SK-N-MC (cell line): ENCODE data around the gene CACNA2D1.

Experiments used
- DNase-seq: peaks from one replicate; pipeline ENCODE4 v3.0.0-alpha.2; 2011; ENCODE audit warnings: low read depth, low spot score
- H3K27ac ChIP-seq: fragments of 200-600 bp; sonication (generic); 2 replicates; pipeline ENCODE4 v1.5.1; 2016; ENCODE audit warnings: mixed run types
- H3K36me3 ChIP-seq: fragments of 200-600 bp; sonication (generic); 2 replicates; pipeline ENCODE4 v1.6.1; 2017; ENCODE audit warnings: antibody characterized with exemption, low read length, mixed read lengths; ENCODE audit not compliant: insufficient read depth
- H3K4me3 ChIP-seq: fragments of 200-600 bp; sonication (generic); 2 replicates; pipeline ENCODE4 v1.5.1; 2016
- H3K9ac ChIP-seq: fragments of 200-600 bp; sonication (generic); 2 replicates; pipeline ENCODE4 v1.8.0; 2017; ENCODE audit warnings: mixed run types, mixed read lengths; ENCODE audit not compliant: insufficient read length
- H3K9me3 ChIP-seq: fragments of 200-600 bp; sonication (generic); 2 replicates; pipeline ENCODE4 v1.6.1; 2017; ENCODE audit warnings: low read depth, mild to moderate bottlenecking, antibody characterized with exemption, low read length, moderate library complexity, mixed read lengths
- EZH2 ChIP-seq: fragments of 200-600 bp; sonication (generic); IDR thresholded peaks from one replicate; pipeline ENCODE4 v1.6.1; 2017; ENCODE audit warnings: antibody characterized with exemption
- FOXP2 ChIP-seq: optimal IDR thresholded peaks from 2 replicates; pipeline ENCODE3; 2011; ENCODE audit warnings: mild to moderate bottlenecking, moderate library complexity; ENCODE audit not compliant: insufficient read depth; ENCODE audit errors: extremely low read length, control extremely low read depth
- POLR2AphosphoS5 ChIP-seq: IDR thresholded peaks from 2 replicates; pipeline ENCODE4 v1.6.1; 2012; ENCODE audit warnings: mild to moderate bottlenecking, low read depth, low read length, borderline replicate concordance

CACNA2D1 gene

GRCh38 chr7:82375129-82375528, 68.4 kb downstream of the CACNA2D1 start:
- no peaks in the 10 kb centered on the region for H3K36me3 ChIP-seq
- H3K27ac ChIP-seq, result no peak overlapping the region
- no peaks in the 10 kb centered on the region for H3K9me3 ChIP-seq
- no peak for DNase-seq
- H3K9ac ChIP-seq, result no peak overlapping the region
- no peak overlapping the region for H3K4me3 ChIP-seq
- TF ChIP-seq FOXP2 (no peak), POLR2AphosphoS5 (no peak), EZH2 (no peak)

DNA sequence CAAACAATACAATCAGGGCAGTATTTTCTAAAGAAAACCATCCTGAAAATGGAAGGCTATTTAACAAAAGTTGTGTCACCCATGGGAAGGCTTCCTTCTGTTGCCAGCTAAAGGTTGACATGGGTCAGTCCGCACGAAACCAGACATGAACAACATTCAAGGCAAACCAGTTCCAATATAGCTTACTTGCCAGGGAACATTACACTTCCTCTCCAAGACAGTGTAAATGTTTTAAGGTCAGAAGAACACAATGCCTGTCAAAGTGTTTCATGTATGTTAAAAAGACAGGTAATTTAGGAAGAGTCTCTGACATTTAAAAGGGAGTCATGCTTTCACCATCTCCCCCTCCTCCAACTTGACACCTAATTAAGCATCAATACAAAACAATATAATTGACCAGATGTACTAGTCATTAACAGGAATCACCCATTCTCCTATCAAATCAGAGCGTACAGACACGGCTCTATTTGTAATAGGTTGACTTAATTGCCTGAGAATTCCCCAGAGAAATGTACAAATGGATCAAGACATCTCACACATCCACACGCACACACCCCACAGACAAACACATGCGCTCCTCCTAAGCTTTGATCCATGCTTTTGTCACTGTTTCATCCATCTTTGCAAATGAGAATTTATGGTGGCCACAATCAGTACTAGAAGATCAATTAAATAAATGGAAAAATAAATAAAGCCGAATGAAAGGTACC, 69.5 kb downstream of the CACNA2D1 start:
- no peak overlapping the region for H3K9ac ChIP-seq
- TF ChIP-seq POLR2AphosphoS5 (no peak), FOXP2 (no peak), EZH2 (no peak)
- no peaks in the 10 kb centered on the region for H3K36me3 ChIP-seq
- no peak overlapping the region for H3K27ac ChIP-seq
- H3K4me3 ChIP-seq, result no peak overlapping the region
- no peaks in the 10 kb centered on the region for H3K9me3 ChIP-seq
- DNase-seq, result no peak

GRCh38 chr7:82364671-82365070, 78.9 kb downstream of the CACNA2D1 start:
- Histone ChIP-seq H3K27ac (no peak overlapping the region), H3K9me3 (no peaks in the 10 kb centered on the region), H3K36me3 (no peaks in the 10 kb centered on the region), H3K9ac (no peak overlapping the region), H3K4me3 (no peak overlapping the region)
- DNase-seq, result no peak
- no peak for TF ChIP-seq EZH2
- no peak for TF ChIP-seq FOXP2
- no peak for TF ChIP-seq POLR2AphosphoS5

DNA sequence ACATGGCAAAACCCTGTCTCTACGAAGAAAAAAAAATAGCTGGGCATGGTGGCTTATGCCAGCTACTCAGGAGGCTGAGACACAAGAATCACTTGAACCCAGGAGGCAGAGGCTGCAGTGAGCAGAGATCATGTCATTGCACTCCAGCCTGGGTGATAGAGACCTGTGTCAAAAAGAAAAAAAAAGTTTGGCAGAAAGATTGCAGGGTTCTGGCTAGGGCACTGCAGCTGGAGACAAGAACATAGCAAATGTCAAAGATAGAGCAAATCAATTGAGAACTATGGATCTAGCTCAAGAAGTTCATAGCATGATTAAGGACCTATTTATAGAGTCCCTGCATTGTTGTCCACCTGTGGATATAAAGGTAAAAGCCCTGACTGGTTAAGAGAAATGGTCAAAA, 79.5 kb downstream of the CACNA2D1 start:
- Histone ChIP-seq H3K36me3 (no peaks in the 10 kb centered on the region), H3K27ac (no peak overlapping the region), H3K9ac (no peak overlapping the region), H3K9me3 (no peaks in the 10 kb centered on the region), H3K4me3 (no peak overlapping the region)
- no peak for DNase-seq
- TF ChIP-seq POLR2AphosphoS5, result no peak
- no peak for TF ChIP-seq FOXP2
- no peak for TF ChIP-seq EZH2

DNA sequence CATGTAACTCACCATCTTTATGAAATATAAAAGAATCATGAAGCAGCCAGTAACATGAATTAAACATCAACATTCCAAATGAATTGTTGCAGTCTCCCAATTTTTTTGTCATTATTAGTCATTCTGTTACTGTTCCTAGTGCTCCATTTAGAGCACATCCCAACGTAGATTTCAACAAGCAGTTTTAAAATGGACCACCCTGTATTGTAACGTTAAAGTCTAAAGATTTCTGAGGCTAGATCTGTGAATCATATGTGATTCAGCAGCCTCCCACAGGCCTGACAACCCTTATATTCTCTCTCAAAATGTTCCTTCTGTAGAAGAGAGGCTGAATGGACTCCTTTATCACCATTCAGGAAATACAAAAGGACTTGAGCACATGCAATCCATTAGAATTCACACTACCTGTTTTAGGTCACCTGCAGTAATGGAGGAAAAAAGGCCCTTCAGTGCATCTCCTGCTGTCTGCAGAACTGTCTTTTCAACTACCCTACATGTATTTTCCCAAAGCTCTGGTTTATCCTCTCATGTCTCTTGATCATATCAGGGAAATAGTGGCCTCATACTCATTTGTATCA, 81.4 kb downstream of the CACNA2D1 start:
- peak overlapping the region; percentile 15; the same call in 1 of the 2 replicates for H3K27ac ChIP-seq

DNA sequence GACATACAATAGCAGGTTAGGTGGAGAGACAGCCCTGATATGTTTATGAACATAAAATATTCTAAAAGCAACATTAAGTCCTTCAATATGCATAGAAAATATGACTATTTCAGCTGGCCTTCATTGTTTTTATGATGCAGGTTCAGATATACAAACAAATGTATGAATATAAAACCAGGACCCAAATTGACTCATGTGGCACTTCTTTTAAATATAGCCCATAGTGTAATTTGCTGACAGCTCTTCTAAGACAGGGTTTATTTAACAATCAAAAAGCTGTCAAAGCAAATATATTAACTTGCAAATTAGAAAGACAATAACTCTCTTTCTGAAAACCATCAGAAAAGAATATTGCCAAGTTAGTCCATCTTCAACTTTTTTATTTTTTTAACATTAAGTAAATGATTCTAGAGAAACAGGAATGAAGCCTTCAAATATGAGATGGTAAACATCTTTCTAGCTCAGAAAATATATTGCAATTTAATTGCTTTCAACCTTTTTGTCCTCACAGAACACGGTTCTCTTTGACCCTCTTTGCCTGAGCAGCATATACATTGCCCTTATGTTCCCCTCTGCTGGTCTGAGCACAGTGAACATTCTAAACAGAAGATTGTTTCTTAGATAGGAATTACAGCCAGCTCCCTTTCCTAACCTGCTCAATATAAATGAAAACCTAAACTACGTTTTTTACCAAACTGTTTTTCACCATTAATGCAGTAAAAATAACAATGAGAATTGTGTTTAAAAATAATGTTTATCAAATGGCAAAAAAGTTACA, 82.8 kb downstream of the CACNA2D1 start:
- no peak overlapping the region for H3K4me3 ChIP-seq
- no peak overlapping the region for H3K9ac ChIP-seq
- H3K9me3 ChIP-seq, result no peaks in the 10 kb centered on the region
- no peak overlapping the region for H3K27ac ChIP-seq
- H3K36me3 ChIP-seq, result no peaks in the 10 kb centered on the region
- no peak for DNase-seq
- TF ChIP-seq POLR2AphosphoS5 (no peak), EZH2 (no peak), FOXP2 (no peak)

More for the DNA sequence above, 81.4 kb downstream of the CACNA2D1 start:
- H3K9ac ChIP-seq, result no peak overlapping the region
- DNase-seq, result no peak
- no peaks in the 10 kb centered on the region for H3K9me3 ChIP-seq
- H3K4me3 ChIP-seq, result no peak overlapping the region
- no peaks in the 10 kb centered on the region for H3K36me3 ChIP-seq
- TF ChIP-seq POLR2AphosphoS5 (no peak), EZH2 (no peak), FOXP2 (no peak)

DNA sequence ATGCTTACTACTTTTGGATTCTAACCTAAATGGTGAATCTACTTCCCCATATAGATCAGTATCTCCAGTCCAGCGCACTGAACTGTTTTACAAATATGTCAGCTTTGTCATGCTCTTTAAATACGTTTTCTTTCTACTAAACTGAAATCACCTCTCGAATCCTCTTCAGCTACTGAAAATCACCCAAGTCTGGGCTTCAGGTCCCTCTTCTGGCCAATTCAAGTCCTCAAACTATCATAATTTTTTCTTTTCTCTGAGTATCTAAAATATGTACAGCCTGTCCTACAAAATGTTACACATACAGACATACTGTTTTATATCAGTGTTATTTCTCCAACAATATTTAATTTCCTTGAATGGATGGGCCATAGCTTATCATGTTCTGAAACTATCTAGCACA, 84.2 kb downstream of the CACNA2D1 start:
- DNase-seq, result no peak
- no peak overlapping the region for H3K27ac ChIP-seq
- H3K9ac ChIP-seq, result no peak overlapping the region
- no peaks in the 10 kb centered on the region for H3K36me3 ChIP-seq
- no peak overlapping the region for H3K4me3 ChIP-seq
- no peak for TF ChIP-seq EZH2
- TF ChIP-seq FOXP2, result no peak
- no peak for TF ChIP-seq POLR2AphosphoS5
- no peaks in the 10 kb centered on the region for H3K9me3 ChIP-seq

DNA sequence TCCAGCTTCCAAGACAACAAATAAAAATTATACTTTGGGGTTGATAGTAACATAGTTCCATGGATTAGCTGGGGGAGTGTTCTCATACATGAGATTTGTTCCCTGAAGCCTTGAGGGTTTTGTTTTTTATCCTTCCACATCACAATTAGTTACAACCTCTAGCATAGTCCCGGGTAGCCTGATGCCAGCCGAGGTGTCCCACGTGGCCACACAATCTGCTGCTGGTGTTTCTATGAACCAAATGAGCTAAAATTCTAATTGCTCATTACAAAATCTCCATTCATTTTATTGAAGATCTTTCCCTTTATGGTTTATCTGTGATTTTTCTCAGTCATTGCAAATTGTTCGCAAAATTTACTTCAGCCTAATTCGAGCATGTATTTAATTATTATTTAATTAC, 84.7 kb downstream of the CACNA2D1 start:
- no peaks in the 10 kb centered on the region for H3K36me3 ChIP-seq
- no peak overlapping the region for H3K27ac ChIP-seq
- no peak overlapping the region for H3K9ac ChIP-seq
- no peak for TF ChIP-seq POLR2AphosphoS5
- TF ChIP-seq FOXP2, result no peak
- TF ChIP-seq EZH2, result no peak
- H3K9me3 ChIP-seq, result no peaks in the 10 kb centered on the region
- no peak overlapping the region for H3K4me3 ChIP-seq
- no peak for DNase-seq
